CD4-positive, alpha-beta T cell (primary cell): ENCODE data around the gene SS18L1. TPM values are rescaled to one million over a fixed set of nuclear protein-coding genes. Genes with fewer than 3 reads are reported as not detected.

Source experiments
- ATAC-seq: fragments of 200-7000 bp; cut with Tn5 transposase; one replicate; pipeline ENCODE4 v1.10.0; 2022; ENCODE audit warnings: mild to moderate bottlenecking; ENCODE audit not compliant: poor library complexity
- CTCF ChIA-PET: fragments of 350-600 bp; sonication (Branson Sonifier 250); formaldehyde crosslinking; loops from one replicate; lab custom pipeline; 2021; ENCODE audit warnings: antibody characterized with exemption, inconsistent platforms; lab: Charles Lee
- POLR2A ChIA-PET: fragments of 350-600 bp; sonication (Branson Sonifier 250); formaldehyde crosslinking; loops from one replicate; lab custom pipeline; 2021; ENCODE audit warnings: antibody characterized with exemption, inconsistent platforms; lab: Charles Lee
- DNase-seq, 14 experiments: peaks; one replicate each; pipeline ENCODE4 v3.0.0-alpha.2; 2013 to 2020; ENCODE audit warnings: mixed read lengths in 2 of 14
- H3K27ac ChIP-seq, 2 donors: one replicate each; pipeline versions ENCODE4 v1.5.1 to v1.7.0; 2013; ENCODE audit warnings: low read length in 2 of 2, low read depth in 1 of 2, mild to moderate bottlenecking in 1 of 2
- H3K27me3 ChIP-seq, 2 experiments: 1 replicate in 1 of 2; 2 replicates in 1 of 2; pipeline versions ENCODE4 v1.6.1 to v1.7.0; 2013; ENCODE audit warnings: low read length in 2 of 2, control low read depth in 1 of 2, mild to moderate bottlenecking in 1 of 2, moderate library complexity in 1 of 2; ENCODE audit not compliant: insufficient read depth in 2 of 2, control insufficient read depth in 1 of 2
- H3K36me3 ChIP-seq: one replicate; pipeline ENCODE4 v1.6.1; 2013; ENCODE audit warnings: low read length, control low read depth; ENCODE audit not compliant: insufficient read depth
- H3K4me1 ChIP-seq: one replicate; pipeline ENCODE4 v1.6.1; 2013; ENCODE audit warnings: low read length, control low read depth; ENCODE audit not compliant: insufficient read depth
- H3K4me3 ChIP-seq: one replicate; pipeline ENCODE4 v1.5.1; 2013; ENCODE audit warnings: mild to moderate bottlenecking, low read length, moderate library complexity
- H3K9me3 ChIP-seq, 2 experiments: 1 replicate in 1 of 2; 2 replicates in 1 of 2; pipeline versions ENCODE4 v1.6.1 to v1.7.0; 2013; ENCODE audit warnings: low read length in 2 of 2, mild to moderate bottlenecking in 2 of 2, control low read depth in 1 of 2, moderate library complexity in 1 of 2; ENCODE audit not compliant: control insufficient read depth in 1 of 2, insufficient read depth in 1 of 2
- H3K27ac Mint-ChIP-seq: one replicate; pipeline ENCODE4 v1.8.0; 2020; ENCODE audit warnings: mixed read lengths
- H3K27me3 Mint-ChIP-seq: one replicate; pipeline ENCODE4 v1.8.0; 2021; ENCODE audit warnings: mixed read lengths
- H3K36me3 Mint-ChIP-seq: one replicate; pipeline ENCODE4 v1.8.0; 2021; ENCODE audit warnings: low read depth, mixed read lengths
- H3K4me1 Mint-ChIP-seq: one replicate; pipeline ENCODE4 v1.8.0; 2021; ENCODE audit warnings: low read depth, mixed read lengths
- H3K4me3 Mint-ChIP-seq: one replicate; pipeline ENCODE4 v1.8.0; 2020; ENCODE audit warnings: mild to moderate bottlenecking, mixed read lengths
- H3K9me3 Mint-ChIP-seq: one replicate; pipeline ENCODE4 v1.8.0; 2020; ENCODE audit warnings: mixed read lengths
- CTCF ChIP-seq: fragments of 200-600 bp; IDR thresholded peaks from one replicate; pipeline ENCODE4 v1.8.0; 2022; ENCODE audit warnings: antibody characterized with exemption, mild to moderate bottlenecking
- intact Hi-C, 2 experiments: fragments of 100-400 bp; cut with DNase I in 1 of 2; cut with micrococcal nuclease in 1 of 2; formaldehyde crosslinking; loops; one replicate each; pipeline versions ENCODE4 v1.15.1 to v1.9.0; 2023 to 2025; cut with DNase I, micrococcal nuclease
- total RNA-seq, 174 experiments: library from RNA in 2 of 174; stranded (reverse) in 2 of 174; gene quantifications; one replicate each; pipeline ENCODE4 v1.2.3 and lab custom pipeline; 2021 to 2026

SS18L1 gene
- total RNA-seq, 2 experiments from 2014 or later, result 12.8 to 13.4 TPM

GRCh38 chr20:62162765-62163484 lies 19.4 kb downstream of the SS18L1 start:
- no peak overlapping the region for H3K4me3 Mint-ChIP-seq
- no peak for TF ChIP-seq CTCF
- Histone ChIP-seq H3K9me3 (no peaks in the 10 kb centered on the region), H3K36me3 (peaks cover 56% of the 10 kb centered on the region), H3K27me3 (no peaks in the 10 kb centered on the region), H3K27ac (no peak overlapping the region), H3K4me3 (no peak overlapping the region), H3K4me1 (peaks cover 12% of the 10 kb centered on the region)
- H3K4me1 Mint-ChIP-seq, result no peaks in the 10 kb centered on the region
- H3K27me3 Mint-ChIP-seq, result no peaks in the 10 kb centered on the region
- no peak for DNase-seq
- POLR2A ChIA-PET, result no interaction called here
- no peaks in the 10 kb centered on the region for H3K9me3 Mint-ChIP-seq
- intact Hi-C loops, result no loop called here
- CTCF ChIA-PET, result no interaction called here
- no peak for ATAC-seq
- no peak overlapping the region for H3K27ac Mint-ChIP-seq
- H3K36me3 Mint-ChIP-seq, result peaks cover 34% of the 10 kb centered on the region

- peaks cover 12% of the 10 kb centered on the region for H3K4me1 ChIP-seq
- H3K9me3 ChIP-seq, result no peaks in the 10 kb centered on the region
- ChIA-PET CTCF (no interaction called here), POLR2A (no interaction called here)
- peaks cover 40% of the 10 kb centered on the region for H3K36me3 Mint-ChIP-seq
- H3K4me3 ChIP-seq, result no peak overlapping the region
- no peaks in the 10 kb centered on the region for H3K4me1 Mint-ChIP-seq
- H3K27ac ChIP-seq, result no peak overlapping the region
- H3K27me3 Mint-ChIP-seq, result no peaks in the 10 kb centered on the region
- H3K36me3 ChIP-seq, result peaks cover 59% of the 10 kb centered on the region
- no peaks in the 10 kb centered on the region for H3K9me3 Mint-ChIP-seq
- DNase-seq, result no peak
- no peaks in the 10 kb centered on the region for H3K27me3 ChIP-seq
- no peak overlapping the region for H3K4me3 Mint-ChIP-seq
- H3K27ac Mint-ChIP-seq, result no peak overlapping the region
- ATAC-seq, result no peak
- intact Hi-C loops, result no loop called here
- TF ChIP-seq CTCF, result no peak
Observed at GRCh38 chr20:62163485-62163865, 19.9 kb downstream of the SS18L1 start.

- H3K9me3 ChIP-seq, result no peaks in the 10 kb centered on the region
Observed at GRCh38 chr20:62163986-62164762, 20.6 kb downstream of the SS18L1 start.

More at GRCh38 chr20:62163986-62164762, 20.6 kb downstream of the SS18L1 start:
- ATAC-seq, result no peak
- Mint-ChIP-seq H3K4me1 (no peaks in the 10 kb centered on the region), H3K27me3 (no peaks in the 10 kb centered on the region), H3K36me3 (peaks cover 44% of the 10 kb centered on the region), H3K27ac (no peak overlapping the region), H3K4me3 (no peak overlapping the region), H3K9me3 (no peaks in the 10 kb centered on the region)
- DNase-seq, result no peak
- H3K36me3 ChIP-seq, result peaks cover 62% of the 10 kb centered on the region
- ChIA-PET POLR2A (no interaction called here), CTCF (no interaction called here)
- H3K27ac ChIP-seq, result no peak overlapping the region
- intact Hi-C loops, result no loop called here
- no peak overlapping the region for H3K4me3 ChIP-seq
- no peaks in the 10 kb centered on the region for H3K27me3 ChIP-seq
- peaks cover 9% of the 10 kb centered on the region for H3K4me1 ChIP-seq
- TF ChIP-seq CTCF, result no peak
